Pons (tissue), 1 donor: ENCODE measurements around the gene ZNF654.
A peak's percentile ranks its signal among the peaks of the same experiment; 100 is the strongest.
"Not testable (repeated sequence)": the region's sequence is repeated elsewhere in the genome, so short reads cannot be mapped to it uniquely, and the experiment has no call there.

Experiments used
- DNase-seq: peaks from one replicate; pipeline ENCODE4 v3.0.0-alpha.2; 2016; ENCODE audit warnings: low spot score

ZNF654 gene

GRCh38 chr3:88142094-88142624, 83.1 kb downstream of the ZNF654 start:
- no peak for DNase-seq

DNA sequence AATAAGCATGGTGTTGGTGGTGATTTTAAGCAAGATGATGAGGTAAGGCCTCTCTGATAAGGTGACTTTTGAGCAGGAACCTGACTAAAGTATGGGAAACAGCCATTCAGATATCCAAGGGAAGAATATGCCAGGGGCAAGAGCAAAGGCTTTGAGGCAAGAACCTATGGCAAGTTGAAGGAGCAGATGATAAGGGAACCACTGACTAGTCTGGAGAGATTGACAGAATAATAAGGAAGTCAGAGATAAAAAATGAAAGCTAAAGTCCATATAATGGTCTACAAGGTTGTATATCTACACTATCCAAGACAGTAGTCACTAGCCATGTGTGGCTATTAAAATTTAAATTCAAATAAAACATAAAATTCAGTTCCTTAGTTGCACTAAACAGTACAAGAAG, 88.2 kb downstream of the ZNF654 start:
- no peak for DNase-seq

GRCh38 chr3:88148651-88149050, 89.6 kb downstream of the ZNF654 start:
- no peak for DNase-seq

DNA sequence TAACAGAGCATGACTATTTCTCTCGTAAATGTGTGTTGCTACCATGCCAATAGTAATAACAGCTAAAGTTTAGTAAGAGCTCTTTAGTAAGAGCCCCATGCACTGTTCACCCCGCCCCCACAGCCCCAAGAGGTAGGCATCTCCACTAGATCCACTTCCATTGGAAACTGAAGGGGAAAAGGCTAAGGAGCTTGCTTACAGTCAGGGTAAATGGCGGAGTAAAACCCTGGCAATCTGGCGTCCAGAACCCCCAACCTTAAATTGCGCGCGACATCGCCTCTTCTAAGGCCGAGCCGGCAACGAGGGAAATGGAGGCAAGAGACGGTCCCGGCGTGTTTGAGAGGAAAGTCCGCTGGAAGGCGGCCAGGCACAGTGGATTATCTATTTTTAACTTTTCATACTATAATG, 90.0 kb downstream of the ZNF654 start:
- no peak for DNase-seq

DNA sequence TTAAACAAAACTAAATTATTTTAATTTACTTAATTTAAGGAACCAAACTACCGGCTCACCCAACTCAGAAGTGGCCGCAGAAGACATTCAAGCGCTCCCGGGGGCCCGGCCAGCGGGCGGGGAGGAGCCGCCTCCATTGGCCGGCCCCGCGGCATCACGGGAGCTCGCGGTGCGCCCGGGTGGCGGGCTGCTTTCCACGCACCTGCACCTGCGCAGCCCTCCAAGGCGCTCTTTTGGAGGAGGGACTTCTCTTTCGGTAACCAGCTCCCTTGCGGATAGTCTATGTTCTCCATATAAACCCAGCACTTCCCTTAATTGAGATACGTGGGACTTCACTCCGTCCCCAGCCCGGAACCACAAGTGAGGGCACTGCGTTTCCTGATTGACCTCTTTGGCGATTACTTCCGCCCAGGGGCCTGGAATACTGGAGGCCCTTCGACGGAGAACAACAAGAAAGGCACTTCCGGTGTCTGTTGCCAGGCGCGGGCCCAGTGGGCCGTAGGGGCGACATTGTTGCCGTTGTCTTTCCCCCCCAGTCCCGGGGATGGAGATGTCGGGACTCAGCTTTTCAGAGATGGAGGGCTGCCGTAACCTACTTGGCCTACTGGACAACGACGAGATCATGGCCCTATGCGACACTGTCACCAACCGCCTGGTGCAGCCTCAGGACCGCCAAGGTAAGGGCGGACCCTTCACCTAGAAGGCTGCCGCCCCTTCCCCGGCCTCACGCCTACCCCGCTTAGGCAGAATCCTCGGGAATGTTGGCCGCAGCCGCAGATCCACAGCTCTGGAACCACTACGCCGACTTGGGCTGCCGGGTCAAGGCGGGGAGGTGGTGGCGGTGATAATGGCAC, 90.7 kb downstream of the ZNF654 start, which contains the start of gene C3orf38:
C3orf38 (plus strand) TSS at position 451 of the 854 bp plus-strand sequence; CDS start at position 545, 94 bp downstream.
- peak; percentile 97 for DNase-seq

- DNase-seq, result peak; percentile 58
These were observed 91.3 kb downstream of the ZNF654 start for GRCh38 chr3:88150371-88150770.

GRCh38 chr3:88150806-88151205, 91.8 kb downstream of the ZNF654 start:
- peak; percentile 49 for DNase-seq

- no peak for DNase-seq
These were observed 92.3 kb downstream of the ZNF654 start for GRCh38 chr3:88151358-88151757.

- no peak for DNase-seq
These were observed 93.8 kb downstream of the ZNF654 start for GRCh38 chr3:88152841-88153240.

DNA sequence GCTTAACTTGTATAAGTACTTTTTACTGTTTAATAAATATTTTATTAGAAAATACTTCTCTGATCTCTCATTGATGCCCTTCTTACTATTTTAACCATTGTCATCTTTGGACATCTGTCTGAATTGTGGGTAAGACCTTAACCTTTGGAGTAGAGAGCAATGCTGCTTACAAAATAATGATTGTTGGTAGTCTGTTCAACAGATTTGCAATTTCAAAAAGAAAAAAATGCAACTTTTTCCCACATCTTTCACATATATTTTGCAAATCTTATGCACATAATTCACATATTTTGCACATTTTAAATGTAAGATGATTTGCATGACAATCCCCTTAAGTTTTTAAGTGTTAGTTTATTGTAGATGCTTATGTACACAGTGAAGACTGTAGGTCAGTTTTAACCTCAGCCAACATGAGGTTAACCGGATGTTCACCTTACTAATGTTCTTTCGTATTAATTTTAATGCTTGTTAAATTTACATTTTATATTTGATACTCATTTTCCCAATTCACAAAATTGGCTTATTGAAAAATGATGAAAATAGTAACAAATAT, 107.4 kb downstream of the ZNF654 start:
- DNase-seq, result no peak

- no peak for DNase-seq
These were observed 108.1 kb downstream of the ZNF654 start for GRCh38 chr3:88167173-88167572.

GRCh38 chr3:88167704-88168103, 108.6 kb downstream of the ZNF654 start:
- no peak for DNase-seq

- DNase-seq, result no peak
These were observed 109.1 kb downstream of the ZNF654 start for GRCh38 chr3:88168171-88168570.

DNA sequence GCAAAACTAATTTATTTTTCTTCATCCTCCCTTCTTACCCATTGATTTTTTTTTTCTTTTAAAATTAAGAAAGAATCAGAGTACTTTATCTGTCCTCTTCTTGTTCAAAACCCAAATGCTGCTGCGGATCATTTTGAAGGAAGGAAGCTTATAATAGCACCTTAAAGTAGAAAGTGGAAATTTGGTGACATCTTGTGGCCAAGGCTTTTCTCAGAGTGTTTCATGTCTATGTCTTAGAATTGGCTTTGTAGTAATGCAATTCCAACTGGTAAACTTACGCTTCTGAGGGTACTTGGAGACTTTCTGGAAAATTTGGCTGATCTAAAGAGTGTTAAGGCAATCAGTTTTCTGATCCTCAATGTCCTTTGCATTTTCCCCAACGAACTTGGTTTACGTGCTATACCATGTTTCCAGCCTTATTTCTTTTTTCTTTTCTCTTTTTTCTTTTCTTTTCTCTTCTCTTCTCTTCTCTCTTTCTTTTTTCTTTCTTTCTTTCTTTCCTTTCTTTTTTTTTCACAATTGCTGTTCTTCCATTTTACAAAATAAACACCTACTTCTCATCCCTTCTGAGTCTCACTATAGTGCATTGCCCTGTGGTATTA, 121.4 kb downstream of the ZNF654 start:
- DNase-seq, result peak; percentile 58

DNA sequence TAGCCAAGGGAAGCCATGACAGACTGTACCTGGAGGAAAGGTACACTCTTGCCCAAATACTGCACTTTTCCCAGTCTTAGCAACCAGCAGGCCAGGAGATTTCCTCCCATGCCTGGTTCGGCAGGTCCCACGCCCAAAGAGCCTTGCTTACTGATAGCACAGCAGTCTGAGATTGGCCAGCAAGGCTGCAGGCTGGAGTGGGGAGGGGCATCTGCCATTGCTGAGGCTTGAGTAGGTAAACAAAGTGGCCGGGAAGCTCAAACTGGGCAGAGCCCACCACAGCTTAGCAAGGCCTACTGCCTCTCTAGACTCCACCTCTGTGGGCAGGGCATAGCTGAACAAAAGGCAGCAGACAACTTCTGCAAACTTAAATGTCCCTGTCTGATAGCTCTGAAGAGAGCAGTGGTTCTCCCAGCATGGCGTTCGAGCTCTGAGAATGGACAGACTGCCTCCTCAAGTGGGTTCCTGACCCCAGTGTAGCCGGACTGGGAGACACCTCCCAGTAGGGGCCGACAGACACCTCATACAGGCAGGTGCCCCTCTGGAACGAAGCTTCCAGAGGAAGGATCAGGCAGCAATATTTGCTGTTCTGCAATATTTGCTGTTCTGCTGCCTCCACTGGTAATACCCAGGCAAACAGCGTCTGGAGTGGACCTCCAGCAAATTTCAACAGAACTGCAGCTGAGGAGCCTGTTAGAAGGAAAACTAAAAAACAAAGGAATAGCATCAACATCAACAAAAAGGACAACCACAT, 123.3 kb downstream of the ZNF654 start:
- not testable (repeated sequence) for DNase-seq

- peak; percentile 77 for DNase-seq
These were observed 129.4 kb downstream of the ZNF654 start for GRCh38 chr3:88188436-88188835.

GRCh38 chr3:88189361-88189810, 130.3 kb downstream of the ZNF654 start:
- no peak for DNase-seq

GRCh38 chr3:88191872-88192409, 132.9 kb downstream of the ZNF654 start:
- no peak for DNase-seq

- DNase-seq, result no peak
These were observed 133.6 kb downstream of the ZNF654 start for GRCh38 chr3:88192631-88193030.
